HG03280 (cell line): ENCODE results near the gene SLC13A2.
"Not testable (repeated sequence)": the region's sequence is repeated elsewhere in the genome, so short reads cannot be mapped to it uniquely, and the experiment has no call there.

ENCODE experiments used
- ATAC-seq: cut with Tn5 transposase; IDR thresholded peaks from one replicate; pipeline ENCODE4 v1.9.1; 2021; ENCODE audit warnings: mild to moderate bottlenecking, moderate library complexity; ENCODE audit not compliant: unreplicated experiment

The SLC13A2 gene

DNA sequence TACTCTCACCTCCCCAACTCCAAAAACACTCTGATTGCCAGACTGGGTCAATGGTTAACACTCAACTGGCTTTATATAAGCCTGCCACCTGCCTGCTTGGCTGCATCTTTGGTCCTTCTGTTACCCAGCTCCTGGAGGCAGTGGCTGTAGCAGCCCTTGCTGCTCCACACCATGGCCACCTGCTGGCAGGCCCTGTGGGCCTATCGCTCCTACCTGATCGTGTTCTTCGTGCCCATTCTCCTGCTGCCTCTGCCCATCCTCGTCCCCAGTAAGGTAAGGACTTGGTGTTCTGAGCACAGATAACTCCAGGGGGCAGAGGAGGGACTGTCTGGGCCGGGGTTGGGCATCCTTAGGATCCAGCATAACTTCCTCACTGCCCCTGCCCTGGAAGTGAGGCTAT is at the start of gene SLC13A2:
Gene SLC13A2, plus strand, starts transcription at position 103 of the 400 bp plus-strand sequence. Its CDS starts 69 bp downstream, at position 172.
- ATAC-seq = no peak

- no peak for ATAC-seq
Measured at GRCh38 chr17:28425206-28425605, 48.2 kb upstream of the SLC13A2 start.

DNA sequence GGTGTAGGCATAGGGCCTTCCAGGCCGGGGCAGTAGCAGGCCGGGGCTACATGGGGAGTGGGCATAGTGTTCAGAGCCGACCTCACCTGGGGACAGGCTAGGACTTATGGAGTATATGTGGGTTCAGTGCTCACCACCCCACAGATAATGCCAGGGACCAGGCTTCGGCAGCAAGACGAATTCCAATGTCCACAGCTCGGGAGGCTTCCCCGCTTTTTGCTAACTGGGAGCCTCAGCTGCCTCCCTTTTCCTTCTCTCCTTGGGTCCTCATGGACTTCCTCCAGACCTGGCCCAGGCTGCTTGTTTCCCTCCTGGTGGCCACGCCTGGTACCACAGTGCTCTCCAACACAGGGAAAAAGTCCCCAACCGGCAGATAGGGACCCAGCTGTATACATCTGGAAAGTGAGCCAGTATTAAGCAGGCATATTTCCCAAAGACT is 47.3 kb upstream of the SLC13A2 start:
- no peak for ATAC-seq

DNA sequence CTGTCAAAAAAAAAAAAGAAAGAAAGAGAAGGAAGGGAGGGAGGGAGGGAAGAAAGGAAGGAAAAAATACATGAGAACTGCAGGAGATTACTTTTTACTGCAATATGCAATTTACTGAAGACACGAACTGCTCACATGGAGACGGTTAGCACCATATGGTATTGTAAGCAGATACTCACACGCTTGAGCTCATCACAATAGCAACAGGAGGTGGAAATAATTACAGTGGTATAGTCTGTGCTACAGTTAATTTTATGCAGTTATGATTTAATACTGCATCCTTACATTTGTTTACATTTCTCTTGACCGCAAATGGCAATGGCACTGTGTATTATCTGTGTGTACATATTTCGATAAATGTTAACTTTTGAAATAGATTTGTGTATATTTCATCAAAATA is 46.1 kb upstream of the SLC13A2 start:
- no peak for ATAC-seq

- ATAC-seq = not testable (repeated sequence)
Measured at GRCh38 chr17:28427982-28428381, 45.5 kb upstream of the SLC13A2 start.

DNA sequence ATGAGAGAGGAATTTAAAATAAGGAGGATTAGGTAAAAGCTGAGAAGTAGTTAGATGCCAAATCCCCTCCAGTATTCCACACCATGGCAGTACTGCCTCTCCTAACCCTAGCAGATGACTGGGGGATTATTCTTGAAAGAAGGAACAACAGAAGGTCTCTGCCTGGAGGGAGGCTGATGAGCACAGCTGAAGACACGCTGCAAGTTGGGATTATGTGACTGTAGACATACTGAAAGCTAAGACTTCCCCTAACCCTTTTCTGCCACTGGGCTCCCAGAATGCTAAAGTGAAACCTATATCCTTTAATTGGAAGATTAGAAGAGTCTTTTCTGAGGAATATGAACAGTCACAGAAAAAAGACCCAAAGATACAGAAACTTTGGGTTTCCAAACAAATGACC is 39.7 kb upstream of the SLC13A2 start:
- no peak for ATAC-seq

DNA sequence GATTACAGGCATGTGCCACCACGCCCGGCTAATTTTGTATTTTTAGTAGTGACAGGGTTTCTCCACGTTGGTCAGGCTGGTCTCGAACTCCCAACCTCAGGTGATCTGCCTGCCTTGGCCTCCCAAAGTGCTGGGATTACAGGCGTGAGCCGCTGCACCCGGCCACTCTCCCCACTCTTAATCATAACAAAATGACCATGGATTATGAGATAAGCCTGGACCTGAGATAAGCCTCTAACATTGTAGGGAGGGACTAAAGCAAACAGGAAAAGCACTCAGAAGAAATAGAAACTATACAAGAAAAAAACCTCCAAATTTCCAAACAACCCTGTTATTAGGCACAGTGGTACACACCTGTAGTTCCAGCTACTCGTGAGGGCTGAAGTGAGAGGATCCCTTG is 39.1 kb upstream of the SLC13A2 start:
- ATAC-seq = not testable (repeated sequence)

GRCh38 chr17:28443901-28444638 is 29.4 kb upstream of the SLC13A2 start:
- no peak for ATAC-seq

DNA sequence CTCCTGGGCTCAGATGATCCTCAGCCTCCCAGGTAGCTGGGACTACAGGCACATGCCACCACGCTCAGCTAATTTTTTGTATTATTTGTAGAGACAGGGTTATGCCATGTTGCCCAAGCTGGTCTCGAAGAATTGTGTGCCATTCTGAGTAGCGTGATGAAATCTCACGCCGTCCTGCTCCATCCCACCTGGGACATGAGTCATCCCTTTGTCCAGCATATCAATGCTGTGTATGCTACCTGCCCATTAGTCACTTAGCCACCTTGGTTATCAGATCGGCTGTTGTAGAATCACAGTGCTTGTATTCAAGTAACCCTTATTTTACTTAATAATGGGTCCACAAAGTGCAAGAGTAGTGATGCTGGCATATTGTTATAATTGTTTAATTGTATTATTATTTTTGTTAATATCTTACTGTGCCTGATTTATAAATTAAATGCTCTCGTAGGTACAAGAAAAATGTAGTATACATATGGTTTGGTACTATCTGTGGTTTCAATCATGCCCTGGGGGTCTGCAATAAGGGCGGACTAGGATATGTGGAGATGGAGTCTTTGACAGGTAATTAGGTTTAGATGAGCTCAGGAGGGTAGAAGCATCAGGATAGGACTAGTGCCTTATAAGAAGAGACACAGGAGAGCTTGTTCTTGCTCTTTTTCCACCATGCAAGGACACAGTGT is 26.6 kb upstream of the SLC13A2 start:
- ATAC-seq = no peak

- ATAC-seq = no peak
Measured at GRCh38 chr17:28447396-28447760, 26.1 kb upstream of the SLC13A2 start.

DNA sequence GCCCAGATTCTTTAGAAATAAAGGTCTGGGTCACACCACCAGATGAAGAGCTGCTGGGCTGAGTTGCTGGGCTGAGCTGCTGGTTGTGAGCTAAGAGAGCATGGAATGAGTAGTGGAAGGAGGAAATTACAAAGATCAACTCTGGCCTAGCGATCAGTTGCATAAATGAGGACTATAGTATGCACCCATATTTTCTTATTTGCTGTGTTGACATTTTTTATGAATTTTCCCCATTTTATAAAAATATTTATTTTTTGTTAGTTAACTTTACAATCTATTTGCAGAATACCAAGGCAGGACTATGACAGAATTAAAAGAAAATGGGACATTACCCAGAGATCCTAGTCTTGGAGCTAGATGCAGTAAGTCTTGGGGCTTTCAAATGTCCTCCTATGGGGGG is 23.6 kb upstream of the SLC13A2 start:
- no peak for ATAC-seq

GRCh38 chr17:28457890-28458289 is 15.6 kb upstream of the SLC13A2 start:
- ATAC-seq = no peak

- not testable (repeated sequence) for ATAC-seq
Measured at GRCh38 chr17:28458881-28459280, 14.6 kb upstream of the SLC13A2 start.

DNA sequence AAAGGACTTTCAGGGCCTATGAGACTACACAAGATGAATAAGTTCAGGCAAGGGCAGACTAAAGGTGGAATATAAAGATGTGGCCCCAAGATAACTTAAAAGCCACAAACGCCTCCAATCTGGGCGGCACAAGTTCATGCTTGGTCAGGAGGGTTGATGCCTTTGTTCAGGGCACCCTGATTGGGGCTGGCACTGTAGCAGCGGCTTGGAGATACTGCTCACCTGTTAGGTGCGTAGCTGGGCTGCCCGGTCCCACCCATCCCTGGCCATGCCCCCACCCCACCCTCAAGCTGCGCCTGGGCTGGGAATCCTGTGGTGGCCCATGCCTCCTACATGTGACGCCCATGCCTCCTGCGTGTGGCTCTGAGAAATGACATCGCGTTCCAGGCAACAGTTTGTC is 12.5 kb upstream of the SLC13A2 start:
- no peak for ATAC-seq

- no peak for ATAC-seq
Measured at GRCh38 chr17:28466001-28466400, 7.4 kb upstream of the SLC13A2 start.

- no peak for ATAC-seq
Measured at GRCh38 chr17:28466521-28467048, 6.9 kb upstream of the SLC13A2 start.

GRCh38 chr17:28467456-28468025 is 5.9 kb upstream of the SLC13A2 start:
- no peak for ATAC-seq

DNA sequence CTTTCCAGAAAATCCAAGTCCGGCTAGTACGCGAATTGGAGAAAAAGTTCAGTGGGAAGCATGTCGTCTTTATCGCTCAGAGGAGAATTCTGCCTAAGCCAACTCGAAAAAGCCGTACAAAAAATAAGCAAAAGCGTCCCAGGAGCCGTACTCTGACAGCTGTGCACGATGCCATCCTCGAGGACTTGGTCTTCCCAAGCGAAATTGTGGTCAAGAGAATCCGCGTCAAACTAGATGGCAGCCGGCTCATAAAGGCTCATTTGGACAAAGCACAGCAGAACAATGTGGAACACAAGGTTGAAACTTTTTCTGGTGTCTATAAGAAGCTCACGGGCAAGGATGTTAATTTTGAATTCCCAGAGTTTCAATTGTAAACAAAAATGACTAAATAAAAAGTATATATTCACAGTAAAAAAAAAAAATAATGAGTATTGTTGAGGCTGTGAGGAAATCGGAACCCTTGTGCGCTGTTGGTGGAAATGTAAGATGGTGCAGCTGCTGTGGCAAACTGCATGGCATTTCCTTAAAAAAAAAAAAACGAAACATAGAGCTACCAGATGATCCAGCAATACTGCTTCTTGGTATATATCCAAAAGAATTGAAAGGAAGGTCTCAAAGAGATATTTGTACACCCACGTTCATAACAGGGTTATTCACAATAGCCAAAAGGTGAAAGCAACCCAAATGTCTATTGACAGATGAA is 5.3 kb upstream of the SLC13A2 start:
- ATAC-seq = not testable (repeated sequence)

GRCh38 chr17:28468781-28469180 is 4.7 kb upstream of the SLC13A2 start:
- ATAC-seq = no peak

GRCh38 chr17:28469376-28469775 is 4.1 kb upstream of the SLC13A2 start:
- ATAC-seq = no peak

- ATAC-seq = no peak
Measured at GRCh38 chr17:28470266-28470913, 3.1 kb upstream of the SLC13A2 start.
